ENCODE results near the gene MYO1B. TPM values are rescaled to one million over a fixed set of nuclear protein-coding genes. Genes with fewer than 3 reads are reported as not detected.
A peak's percentile ranks its signal among the peaks of the same experiment; 100 is the strongest.

MYO1B gene
- total RNA-seq, 1 experiment from 2014 or later: 185 TPM

DNA sequence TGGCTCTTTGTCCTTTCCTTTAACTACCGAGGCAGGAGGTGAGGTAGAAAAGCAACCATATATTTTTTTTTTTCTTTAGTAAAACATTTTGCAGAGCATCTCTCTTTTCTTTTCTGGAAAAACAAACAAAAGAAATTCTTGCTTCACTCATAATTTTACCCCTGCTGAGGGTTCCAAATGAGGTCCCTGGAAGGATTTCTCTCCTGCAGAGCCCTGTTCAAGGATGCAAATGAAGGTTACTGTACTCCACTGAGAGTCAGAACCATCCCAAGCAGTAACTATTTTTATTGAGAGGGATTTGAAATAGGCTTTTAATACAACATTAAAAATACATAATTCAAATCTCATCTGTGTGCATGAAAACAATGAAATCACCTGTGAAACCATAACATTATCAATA lies 19.5 kb upstream of the MYO1B start:
- no peak for DNase-seq (ENCODE audit: low read depth)

DNA sequence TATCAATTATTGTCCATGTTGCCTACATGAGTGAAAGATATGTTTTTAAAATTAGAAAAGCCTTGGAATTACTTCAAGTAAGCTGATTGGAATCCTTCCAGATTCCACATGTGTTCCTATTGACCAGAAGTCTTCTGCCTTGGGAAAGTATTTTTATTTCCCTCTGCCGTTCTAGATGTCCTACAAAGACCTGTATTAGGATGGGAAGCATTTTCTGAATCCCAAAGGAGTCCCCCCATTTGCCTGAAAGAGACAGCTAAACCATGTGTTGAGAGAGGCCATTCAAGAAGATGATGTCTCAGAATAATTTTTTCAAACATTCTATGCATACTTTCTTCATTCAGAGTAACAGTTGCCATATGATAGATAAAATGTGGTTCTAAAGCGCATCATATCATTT lies 19.0 kb upstream of the MYO1B start:
- peak; percentile 29 for DNase-seq (ENCODE audit: low read depth)

DNA sequence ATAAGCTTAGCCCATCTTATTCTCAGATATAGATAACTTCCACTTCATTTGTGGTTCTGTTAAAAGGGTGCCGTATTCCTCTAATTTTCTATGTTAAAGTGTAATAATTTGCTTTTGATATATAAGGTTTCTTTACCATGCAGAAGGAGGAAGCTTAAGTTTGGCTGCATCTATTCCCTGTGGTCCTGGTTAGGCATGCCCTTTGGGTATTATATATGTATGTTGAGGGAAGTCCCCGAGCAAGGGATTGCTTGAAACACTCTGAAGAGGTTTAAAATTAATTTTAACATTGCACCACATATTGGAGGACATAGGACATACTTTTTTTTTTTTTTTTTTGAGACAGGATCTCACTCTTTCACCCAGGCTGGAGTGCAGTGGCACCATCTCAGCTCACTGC lies 16.9 kb upstream of the MYO1B start:
- no peak for DNase-seq (ENCODE audit: low read depth)

DNA sequence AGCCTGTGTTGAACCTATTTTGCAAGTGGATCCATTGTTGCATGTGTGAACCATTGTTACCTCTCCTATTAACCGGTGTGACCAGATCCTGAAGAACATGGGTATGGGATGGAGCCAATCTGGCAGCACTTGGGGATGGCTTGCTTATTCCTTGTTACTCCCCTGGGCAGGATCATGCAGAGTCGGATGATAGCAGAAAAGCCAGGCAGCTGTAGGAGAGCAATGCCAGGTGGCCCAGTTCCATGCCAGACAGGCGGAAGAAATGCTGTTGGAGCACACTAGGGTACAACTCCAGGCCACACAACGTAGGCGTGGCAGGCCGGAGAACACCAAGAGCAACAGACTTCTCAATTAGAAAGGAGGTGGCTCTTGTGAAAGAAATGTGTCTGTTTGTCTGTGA lies 16.3 kb upstream of the MYO1B start:
- DNase-seq (ENCODE audit: low read depth): no peak

DNA sequence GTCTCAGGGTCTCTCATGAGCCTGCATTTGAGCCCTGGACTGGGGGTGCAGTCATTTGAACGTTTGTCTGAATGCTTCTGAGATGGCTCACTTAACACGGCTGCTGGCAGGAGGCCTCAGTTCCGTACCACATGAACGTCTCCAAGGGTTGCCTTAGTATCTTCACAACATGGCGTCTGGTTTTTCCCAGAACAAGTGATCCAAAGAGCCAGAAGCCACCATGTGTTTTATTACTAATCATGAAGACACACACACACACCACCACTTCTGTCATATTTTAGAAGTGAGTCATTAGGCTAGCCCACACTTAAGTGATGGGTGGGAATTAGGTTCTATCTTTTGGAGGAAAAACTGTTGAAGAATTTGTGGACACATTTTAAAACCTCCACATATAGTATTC lies 15.0 kb upstream of the MYO1B start:
- DNase-seq (ENCODE audit: low read depth): peak; percentile 96

DNA sequence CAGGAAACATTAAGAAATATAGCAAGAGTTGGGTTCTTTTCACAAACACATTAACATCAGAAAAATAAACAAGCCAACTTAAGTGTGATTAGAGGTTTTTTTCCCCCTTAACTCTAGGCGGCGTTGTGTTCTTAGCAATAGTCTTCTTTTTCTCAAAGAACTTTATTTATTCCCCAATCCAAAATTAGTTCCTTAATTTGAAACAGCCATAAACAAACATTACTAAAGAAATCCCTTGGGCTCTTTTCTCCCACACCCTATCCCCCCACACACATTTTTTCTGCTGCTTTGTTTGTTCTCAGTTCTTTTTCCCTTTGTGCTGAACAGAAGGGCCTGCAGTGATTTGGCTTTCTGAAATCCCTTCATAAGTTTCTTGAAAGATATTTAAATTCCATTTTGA lies 13.2 kb upstream of the MYO1B start:
- DNase-seq (ENCODE audit: low read depth): peak; percentile 68

DNA sequence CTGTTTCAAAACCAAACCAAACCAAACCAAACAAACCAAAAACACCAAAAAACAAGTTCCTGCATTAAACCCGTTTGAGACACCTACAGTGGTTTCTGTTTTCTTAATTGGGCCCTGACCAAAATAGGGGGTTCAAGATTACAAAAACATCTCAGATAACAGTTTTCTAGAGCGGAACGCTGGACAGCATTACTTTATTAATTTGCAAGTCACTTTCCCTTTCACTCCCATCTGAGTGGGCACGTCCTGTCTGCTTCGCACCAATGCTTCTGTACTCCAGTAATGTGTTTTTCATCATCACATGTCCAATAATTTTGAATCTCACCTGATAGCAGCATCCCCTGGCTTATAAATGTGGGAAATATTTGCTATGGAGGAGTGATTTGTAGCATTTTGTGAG lies 11.7 kb upstream of the MYO1B start:
- no peak for DNase-seq (ENCODE audit: low read depth)

DNA sequence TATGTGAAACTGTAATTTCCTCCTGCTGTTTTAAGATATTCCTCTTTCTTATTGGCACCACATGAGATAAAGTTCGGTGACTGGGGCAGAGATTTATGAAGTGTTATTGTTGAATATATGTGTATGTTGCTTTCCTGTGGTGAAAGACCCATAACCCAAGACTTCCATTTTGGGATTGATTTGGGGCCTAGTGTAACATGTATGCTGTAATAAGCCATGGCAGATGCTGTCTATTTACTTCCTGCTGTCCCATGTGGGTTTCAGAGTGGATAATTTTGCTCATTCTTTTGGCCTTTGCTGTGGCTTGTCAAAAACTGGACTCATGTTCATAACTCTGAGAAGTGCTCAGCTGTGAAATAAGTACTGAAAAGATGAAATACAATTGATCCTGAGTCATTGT lies 10.8 kb upstream of the MYO1B start:
- no peak for DNase-seq (ENCODE audit: low read depth)

DNA sequence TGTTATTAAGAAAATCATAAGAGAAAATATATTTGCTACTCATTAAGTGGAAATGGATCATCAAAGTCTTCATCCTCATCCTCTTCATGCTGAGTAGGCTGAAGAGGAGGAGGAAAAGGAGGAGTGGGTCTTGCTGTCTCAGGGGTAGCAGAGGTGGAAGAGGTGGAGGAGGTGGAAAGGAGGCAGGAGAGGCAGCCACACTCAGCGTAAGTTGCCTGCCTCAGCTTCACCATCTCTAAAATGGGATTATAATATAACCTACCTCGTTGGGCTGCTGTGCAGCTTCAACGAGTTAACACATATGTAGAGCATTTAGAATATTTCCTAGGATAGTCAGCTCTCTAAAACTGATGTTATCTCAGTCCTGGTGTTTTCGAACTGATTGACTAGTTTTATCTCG lies 4.3 kb upstream of the MYO1B start:
- DNase-seq (ENCODE audit: low read depth): no peak

DNA sequence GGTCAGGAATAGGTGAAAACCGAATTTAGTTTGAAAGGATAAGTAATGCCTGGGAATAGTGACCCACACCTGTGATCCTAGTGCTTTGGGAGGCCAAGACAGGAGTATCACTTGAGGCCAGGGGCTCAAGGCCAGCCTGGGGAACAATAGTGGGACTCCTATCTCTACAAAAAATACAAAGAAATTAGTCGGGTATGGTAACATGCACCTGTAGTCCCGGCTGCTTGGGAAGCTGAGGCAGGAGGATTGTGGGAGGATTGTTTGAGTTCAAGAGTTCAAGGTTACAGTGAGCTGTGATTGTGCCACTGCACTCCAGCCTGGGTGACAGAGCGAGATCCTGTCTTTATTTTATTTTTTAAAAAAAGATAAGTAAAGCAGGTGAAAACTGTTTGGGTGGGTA lies 3.8 kb upstream of the MYO1B start:
- DNase-seq (ENCODE audit: low read depth): no peak

DNA sequence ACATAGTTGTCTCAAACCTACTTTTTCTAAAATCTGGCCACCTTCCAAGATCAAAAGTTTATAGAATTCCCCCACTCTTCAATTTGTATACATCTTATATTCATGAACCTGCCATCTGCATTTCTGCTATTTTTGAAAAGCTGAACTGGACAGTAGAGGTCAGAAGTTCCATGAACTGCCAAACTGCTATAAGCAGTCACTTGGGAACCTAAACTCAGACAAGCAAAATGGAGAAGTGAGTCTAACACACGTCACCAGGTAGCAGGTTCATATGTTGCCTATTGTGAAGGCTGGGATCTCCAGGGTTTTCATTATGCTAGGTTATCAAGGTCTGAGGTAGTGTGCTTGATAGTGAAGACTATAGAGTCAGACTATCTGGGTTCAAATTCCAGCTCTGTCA lies 2.0 kb upstream of the MYO1B start:
- DNase-seq (ENCODE audit: low read depth): no peak

DNA sequence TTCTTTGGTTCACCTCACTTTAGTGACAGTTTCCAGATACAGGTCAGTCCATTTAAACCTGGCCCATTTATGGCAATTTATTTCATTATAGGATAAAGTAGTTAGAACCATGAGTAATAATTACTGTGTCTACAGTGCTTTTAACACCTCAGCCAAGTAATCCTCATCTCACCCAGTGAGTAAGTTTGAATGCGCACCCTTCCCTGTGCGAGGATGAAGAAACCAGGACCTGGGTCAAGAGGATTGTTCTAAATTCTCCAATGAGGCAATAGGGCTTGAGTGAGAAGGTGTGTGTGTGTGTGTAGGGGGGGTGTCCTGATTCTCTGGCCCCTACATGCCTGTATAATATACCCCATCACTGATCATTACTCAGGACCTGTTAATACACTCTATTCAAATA lies 854 bp upstream of the MYO1B start:
- DNase-seq (ENCODE audit: low read depth): no peak

DNA sequence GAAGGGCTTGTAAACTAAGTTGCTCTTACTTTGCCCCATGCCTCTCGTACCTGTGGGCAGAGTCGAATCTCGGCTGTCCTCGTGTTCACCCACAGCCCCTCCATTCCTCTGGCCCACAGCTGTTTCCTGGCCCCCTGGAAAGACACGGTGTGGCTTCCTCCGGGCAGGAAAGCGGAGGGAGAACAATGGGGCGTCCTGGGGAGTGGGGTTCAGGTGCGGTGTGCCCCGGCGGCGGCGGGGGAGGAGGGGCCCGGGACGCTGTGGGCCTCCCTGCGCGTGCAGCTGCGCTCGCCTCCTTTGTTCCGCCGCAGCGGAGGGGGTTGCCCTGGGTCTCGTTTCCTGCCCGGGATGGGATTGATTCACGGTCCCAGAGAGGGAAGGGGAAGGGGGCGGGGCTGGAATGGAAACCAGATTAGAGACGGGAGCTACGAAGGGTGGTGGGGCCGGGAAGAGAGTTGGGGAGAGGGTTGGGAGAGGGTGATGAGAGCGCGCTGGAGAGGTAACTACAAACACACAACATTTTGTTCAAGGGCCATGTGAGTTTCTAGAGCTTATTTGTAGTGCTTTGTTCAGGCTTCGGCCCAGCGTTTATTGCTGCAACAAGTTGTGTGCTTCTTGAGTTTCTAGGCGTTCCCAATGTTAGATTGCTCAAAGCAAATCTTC lies 796 bp downstream of the MYO1B start:
- peak; percentile 82 for DNase-seq (ENCODE audit: low read depth)

DNA sequence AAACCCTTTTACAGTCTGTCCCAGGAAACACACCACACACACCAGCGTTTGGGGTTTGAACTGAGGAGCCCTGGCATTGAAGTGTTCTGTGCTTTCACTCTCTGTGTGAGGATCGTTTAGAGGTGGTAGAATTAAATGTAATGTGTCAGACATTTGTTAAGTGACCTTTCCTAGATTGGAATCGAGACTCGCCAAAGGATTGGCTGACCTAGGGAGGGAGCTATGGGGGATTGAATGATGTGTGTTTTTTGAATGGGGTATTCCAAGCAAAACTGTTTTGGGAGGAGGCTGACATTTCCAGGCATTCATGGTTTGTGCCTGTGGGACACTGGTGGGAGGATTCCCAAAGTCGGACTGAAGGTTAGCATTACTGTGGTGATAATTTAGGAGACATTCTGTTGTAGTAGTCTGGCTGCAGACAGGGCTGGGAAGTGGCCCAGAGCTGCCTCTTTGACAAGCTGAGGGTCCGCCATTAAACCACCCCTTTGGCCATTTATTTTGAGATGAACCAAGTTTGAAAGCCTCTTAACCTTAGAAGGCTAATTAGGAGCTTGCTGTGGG lies 1.7 kb downstream of the MYO1B start:
- DNase-seq (ENCODE audit: low read depth): no peak

DNA sequence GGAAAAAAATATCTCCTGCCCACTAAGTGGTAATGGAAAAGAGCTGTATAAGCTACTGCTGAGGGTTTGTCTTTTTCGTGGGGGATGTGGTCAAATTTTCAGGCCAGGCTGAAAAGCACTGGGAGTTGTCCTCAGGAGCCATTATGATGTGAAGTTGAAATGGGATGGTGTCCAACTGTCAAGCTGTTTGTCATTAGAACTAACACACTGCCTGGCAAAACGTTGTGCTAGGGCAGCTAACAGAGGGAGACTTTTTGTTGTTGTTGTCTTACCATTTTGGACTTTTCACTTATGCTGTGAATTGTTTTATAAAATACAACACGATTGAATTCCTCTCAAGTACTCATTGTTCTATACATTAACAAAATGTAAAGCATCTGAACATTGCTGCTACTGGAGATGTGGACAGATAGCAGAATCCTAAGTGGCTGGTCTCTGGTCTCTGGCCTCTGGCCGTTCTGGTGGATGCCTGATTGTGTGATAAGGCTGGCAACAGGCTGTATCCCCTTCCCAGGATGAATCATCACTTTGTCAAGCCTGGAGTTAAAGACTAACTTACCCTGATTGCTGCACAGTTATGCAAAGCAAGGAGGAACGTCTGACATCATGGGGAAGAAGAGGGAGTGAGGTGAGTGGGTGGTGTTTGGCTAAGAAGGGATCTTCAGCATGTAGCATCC lies 2.3 kb downstream of the MYO1B start:
- DNase-seq (ENCODE audit: low read depth): peak; percentile 97

DNA sequence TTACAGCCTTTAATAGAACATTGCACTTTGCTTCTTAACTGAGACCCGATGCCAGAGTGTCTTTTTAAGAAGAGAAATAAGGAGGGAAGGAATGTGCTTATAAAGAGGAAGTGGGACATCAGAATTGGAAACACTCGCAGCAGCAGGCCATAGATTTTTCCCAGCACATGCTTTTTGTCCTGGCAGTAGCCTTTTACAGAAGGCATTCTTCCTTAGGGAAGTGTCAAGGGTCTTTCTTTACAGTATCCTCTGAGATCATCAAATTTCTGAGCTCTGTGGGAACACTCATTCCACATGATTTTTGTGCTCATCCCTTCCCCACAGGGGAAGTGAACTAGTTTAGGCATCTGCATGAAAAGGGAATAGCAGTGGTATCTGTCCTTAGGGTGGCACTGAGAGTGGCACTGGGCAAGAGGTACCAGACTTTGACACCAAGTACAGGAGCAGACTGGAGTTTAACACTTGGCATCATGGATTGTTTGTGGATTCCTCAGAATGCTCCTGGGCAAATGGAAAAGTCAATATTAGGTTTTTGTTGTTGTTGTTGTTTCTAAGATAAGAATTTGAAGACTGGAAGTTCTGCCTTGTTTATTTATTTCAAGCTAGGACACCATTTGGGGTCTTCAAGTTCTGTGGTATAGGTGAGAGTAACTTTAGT lies 4.1 kb downstream of the MYO1B start:
- no peak for DNase-seq (ENCODE audit: low read depth)

DNA sequence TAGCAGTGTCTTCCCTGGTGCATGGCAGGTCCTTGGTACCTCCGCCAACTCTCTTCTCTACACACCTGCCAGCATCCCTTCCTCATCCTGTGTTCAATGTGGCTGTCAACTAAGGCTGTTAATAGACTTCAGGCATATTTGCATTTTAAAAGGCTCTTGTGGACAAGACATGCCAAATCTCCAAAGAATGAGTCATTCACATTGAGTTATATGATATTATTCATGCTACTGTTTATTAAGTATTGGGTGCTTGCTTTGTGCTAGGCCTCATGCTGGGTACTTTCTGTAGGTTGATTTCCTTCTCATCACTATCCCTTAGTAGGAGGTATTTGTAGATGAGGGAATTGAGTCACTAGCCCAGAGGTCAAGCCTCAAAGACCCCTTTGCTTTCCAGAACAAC lies 5.2 kb downstream of the MYO1B start:
- no peak for DNase-seq (ENCODE audit: low read depth)

DNA sequence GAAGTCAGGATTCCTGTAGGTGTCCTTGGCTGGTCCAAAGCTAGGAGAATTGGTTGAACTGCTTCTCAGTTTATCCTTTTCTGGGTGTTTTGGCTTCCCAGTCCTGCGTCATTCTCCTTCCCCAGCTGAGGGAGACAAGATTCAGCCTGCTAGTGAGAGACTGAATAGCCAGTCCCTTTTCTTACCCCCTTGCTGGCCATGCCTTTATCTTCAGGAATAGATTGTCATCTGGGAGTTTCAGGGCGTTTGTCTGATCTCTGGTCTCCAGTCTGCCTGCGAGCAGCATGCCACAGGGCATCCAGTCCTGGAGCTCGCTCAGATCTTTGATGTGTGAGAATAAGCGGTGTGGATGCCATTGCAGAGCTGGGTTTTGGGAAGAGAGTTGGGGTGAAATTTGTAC lies 5.8 kb downstream of the MYO1B start:
- no peak for DNase-seq (ENCODE audit: low read depth)

DNA sequence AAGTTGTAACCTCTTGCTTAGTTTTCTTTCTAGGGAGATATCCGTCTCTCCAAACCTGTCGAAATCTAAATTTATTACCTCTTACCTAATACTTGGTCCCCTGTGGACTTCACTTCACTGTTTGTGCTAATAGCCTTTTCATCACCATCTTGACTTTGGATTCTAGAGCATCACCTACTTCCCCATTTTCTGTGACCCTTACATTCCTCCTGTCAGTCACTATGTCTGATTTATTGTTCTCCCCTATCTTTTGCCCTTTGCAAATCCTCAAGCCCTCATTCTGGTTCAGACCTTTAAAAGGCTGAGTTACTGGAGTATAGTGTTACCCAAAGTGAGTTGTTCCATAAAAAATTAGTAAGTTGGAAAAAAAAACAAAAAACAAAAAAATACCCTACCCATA lies 7.5 kb downstream of the MYO1B start:
- DNase-seq (ENCODE audit: low read depth): no peak

DNA sequence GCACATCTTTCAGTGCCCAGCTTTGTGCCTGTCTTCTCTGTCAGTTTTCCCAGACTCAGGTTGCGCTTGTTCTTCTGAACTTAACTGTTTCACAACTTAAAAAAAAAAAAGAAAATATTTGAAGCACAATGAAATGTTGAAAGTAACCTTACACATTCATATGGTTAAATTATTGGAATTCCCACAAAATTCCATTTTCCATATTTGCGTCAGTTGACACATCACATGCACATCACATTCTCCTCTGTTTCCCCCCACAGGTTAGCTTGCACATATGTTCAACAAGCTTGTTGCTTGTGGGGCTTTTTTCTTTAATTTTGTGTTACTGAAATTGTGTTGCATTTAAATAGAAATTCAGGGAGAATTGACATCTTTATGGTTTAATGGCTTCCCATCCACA lies 8.3 kb downstream of the MYO1B start:
- no peak for DNase-seq (ENCODE audit: low read depth)

DNA sequence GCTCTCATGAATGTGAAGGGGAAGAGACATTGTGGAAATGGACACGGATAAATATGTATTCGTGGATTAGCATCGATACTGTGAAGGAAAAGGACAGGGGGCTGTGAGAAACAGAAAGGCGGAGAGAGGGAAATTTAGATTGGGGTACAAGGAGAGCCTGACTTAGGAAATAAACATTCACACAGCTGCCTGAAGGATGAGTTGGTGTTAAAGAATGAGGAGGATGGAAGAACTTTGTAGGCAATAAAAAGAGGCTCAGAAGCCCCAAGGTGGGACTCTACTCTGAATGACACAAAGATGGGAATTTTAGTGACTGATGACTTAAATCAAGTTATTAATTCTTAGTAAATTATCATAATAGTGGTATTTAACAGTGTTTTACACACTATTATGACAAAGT lies 10.1 kb downstream of the MYO1B start:
- DNase-seq (ENCODE audit: low read depth): no peak

DNA sequence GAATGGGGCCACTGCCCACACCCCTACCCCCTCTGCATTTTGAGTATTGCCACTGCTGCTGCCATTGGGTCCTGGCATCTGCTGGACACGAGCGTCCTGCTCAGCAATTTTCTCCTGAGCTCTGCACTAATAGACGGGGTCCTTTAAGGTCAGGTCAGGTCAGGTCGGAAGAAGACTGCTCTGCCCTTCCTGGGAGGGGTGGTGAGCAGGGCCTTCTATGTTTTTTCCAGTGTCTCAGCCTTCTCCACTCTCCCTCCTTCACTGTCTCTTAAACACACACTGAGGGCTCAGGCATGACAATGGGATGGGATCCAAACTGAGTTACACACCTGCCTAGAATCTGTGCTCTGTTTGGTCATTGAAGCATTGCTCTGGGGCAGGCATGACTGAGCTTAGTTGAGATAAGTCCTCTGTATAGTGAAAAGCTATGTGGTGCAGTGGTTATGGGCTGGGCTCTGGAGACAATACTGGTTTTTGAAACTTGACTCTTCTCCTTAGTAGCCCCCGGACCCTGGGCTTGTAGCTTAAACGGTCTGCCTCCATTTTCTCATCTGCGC lies 10.6 kb downstream of the MYO1B start:
- no peak for DNase-seq (ENCODE audit: low read depth)

DNA sequence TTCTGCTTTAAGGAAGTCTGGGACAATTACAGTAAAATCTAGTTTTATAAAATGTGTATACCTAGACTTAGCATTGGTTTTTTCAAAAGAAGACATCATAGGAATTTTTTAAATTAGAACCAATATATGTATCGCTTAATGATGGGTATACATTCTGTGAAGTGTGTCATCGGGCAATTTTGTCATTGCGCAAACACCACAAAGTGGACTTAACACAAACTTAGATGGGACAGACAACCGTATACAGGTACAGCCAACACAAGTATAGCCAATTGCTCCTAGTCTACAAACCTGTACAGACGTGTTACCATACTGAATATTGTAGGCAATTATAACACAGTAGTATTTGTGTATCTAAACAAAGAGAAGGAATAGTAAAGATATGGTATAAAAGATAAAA lies 12.7 kb downstream of the MYO1B start:
- no peak for DNase-seq (ENCODE audit: low read depth)

All from RPMI7951 (cell line).